Tibial artery (tissue), 4 donors: Measurements from ENCODE around the gene USH1G.

Source experiments
- DNase-seq, 2 donors: peaks; one replicate each; pipeline ENCODE4 v3.0.0-alpha.2; 2019
- H3K27ac ChIP-seq, 2 donors: fragments of 200-600 bp; sonication (generic) in 1 of 2; 1 replicate in 1 of 2; 2 replicates in 1 of 2; pipeline ENCODE4 v1.5.1; 2018 to 2019; ENCODE audit warnings: mild to moderate bottlenecking in 1 of 2
- H3K27me3 ChIP-seq, 2 donors: fragments of 200-600 bp; sonication (generic) in 1 of 2; one replicate each; pipeline versions ENCODE4 v1.5.1 to v1.6.0; 2016 to 2019
- H3K36me3 ChIP-seq, 3 donors: fragments of 200-600 bp; sonication (generic) in 2 of 3; one replicate each; pipeline ENCODE4 v1.5.1; 2016 to 2019; ENCODE audit warnings: mild to moderate bottlenecking in 2 of 3
- H3K4me1 ChIP-seq, 4 donors: fragments of 200-600 bp; sonication (generic) in 2 of 4; 1 replicate in 3 of 4; 2 replicates in 1 of 4; pipeline ENCODE4 v1.5.1; 2016 to 2019
- H3K4me3 ChIP-seq, 2 donors: fragments of 200-600 bp; sonication (generic) in 1 of 2; 1 replicate in 1 of 2; 2 replicates in 1 of 2; pipeline ENCODE4 v1.5.1; 2018 to 2019; ENCODE audit warnings: mild to moderate bottlenecking in 2 of 2
- H3K9me3 ChIP-seq, 3 donors: fragments of 200-600 bp; sonication (generic) in 1 of 3; one replicate each; pipeline ENCODE4 v1.5.1; 2016 to 2019
- CTCF ChIP-seq, 2 experiments: fragments of 200-600 bp in 1 of 2; fragments of 450-650 bp in 1 of 2; IDR thresholded peaks; one replicate each; pipeline ENCODE4 v1.5.1; 2017 to 2019; ENCODE audit warnings: antibody characterized with exemption in 2 of 2, mild to moderate bottlenecking in 1 of 2, moderate library complexity in 1 of 2
- intact Hi-C: fragments of 100-400 bp; cut with DNase I; formaldehyde crosslinking; loops from one replicate; pipeline ENCODE4 v1.15.0; 2023; ENCODE audit warnings: low total_unique reads

USH1G gene

GRCh38 chr17:74954665-74955421 lies 31.8 kb upstream of the USH1G start:
- no peak for TF ChIP-seq CTCF (IDR thresholded peaks at IDR 0.05)
- intact Hi-C loops: no loop called here
- H3K4me3 ChIP-seq: no peak overlapping the region
- H3K27ac ChIP-seq: no peak overlapping the region
- peaks cover 0 to 37% of the 10 kb centered on the region in 2 donors for H3K27me3 ChIP-seq
- no peaks in the 10 kb centered on the region for H3K9me3 ChIP-seq
- H3K36me3 ChIP-seq: peaks cover 0 to 19% (median 0%) of the 10 kb centered on the region in 3 donors
- H3K4me1 ChIP-seq: no peaks in the 10 kb centered on the region
- DNase-seq: no peak

- Histone ChIP-seq H3K9me3 (no peaks in the 10 kb centered on the region), H3K4me1 (no peaks in the 10 kb centered on the region), H3K4me3 (no peak overlapping the region), H3K27ac (no peak overlapping the region), H3K36me3 (peaks cover 0 to 19% (median 0%) of the 10 kb centered on the region in 3 donors), H3K27me3 (peaks cover 0 to 44% of the 10 kb centered on the region in 2 donors)
- TF ChIP-seq CTCF (IDR thresholded peaks at IDR 0.05): no peak
- intact Hi-C loops: no loop called here
- no peak for DNase-seq
Observed at GRCh38 chr17:74954115-74954514, 31.1 kb upstream of the USH1G start.

GRCh38 chr17:74953134-74953687 lies 30.2 kb upstream of the USH1G start:
- DNase-seq: no peak
- TF ChIP-seq CTCF (IDR thresholded peaks at IDR 0.05): no peak
- Histone ChIP-seq H3K27me3 (peaks cover 0 to 45% of the 10 kb centered on the region in 2 donors), H3K9me3 (no peaks in the 10 kb centered on the region), H3K36me3 (peaks cover 0 to 19% (median 0%) of the 10 kb centered on the region in 3 donors), H3K27ac (no peak overlapping the region), H3K4me3 (no peak overlapping the region), H3K4me1 (no peaks in the 10 kb centered on the region)
- intact Hi-C loops: no loop called here

GRCh38 chr17:74952431-74953133 lies 29.5 kb upstream of the USH1G start:
- no peak for DNase-seq
- Histone ChIP-seq H3K27ac (no peak overlapping the region), H3K36me3 (peaks cover 0 to 19% (median 0%) of the 10 kb centered on the region in 3 donors), H3K27me3 (peaks cover 0 to 48% of the 10 kb centered on the region in 2 donors), H3K9me3 (no peaks in the 10 kb centered on the region), H3K4me1 (no peaks in the 10 kb centered on the region), H3K4me3 (no peak overlapping the region)
- TF ChIP-seq CTCF (IDR thresholded peaks at IDR 0.05): no peak
- intact Hi-C loops: no loop called here

- Histone ChIP-seq H3K4me1 (no peaks in the 10 kb centered on the region), H3K9me3 (no peaks in the 10 kb centered on the region), H3K36me3 (peaks cover 0 to 19% (median 0%) of the 10 kb centered on the region in 3 donors), H3K4me3 (no peak overlapping the region), H3K27me3 (peaks cover 0 to 56% of the 10 kb centered on the region in 2 donors), H3K27ac (no peak overlapping the region)
- TF ChIP-seq CTCF (IDR thresholded peaks at IDR 0.05): no peak
- no peak for DNase-seq
- intact Hi-C loops: no loop called here
Observed at GRCh38 chr17:74951680-74952421, 28.8 kb upstream of the USH1G start.
